Measurements from ENCODE around the gene ARHGEF37.
"Not testable (repeated sequence)": the region's sequence is repeated elsewhere in the genome, so short reads cannot be mapped to it uniquely, and the experiment has no call there.

The ARHGEF37 gene

DNA sequence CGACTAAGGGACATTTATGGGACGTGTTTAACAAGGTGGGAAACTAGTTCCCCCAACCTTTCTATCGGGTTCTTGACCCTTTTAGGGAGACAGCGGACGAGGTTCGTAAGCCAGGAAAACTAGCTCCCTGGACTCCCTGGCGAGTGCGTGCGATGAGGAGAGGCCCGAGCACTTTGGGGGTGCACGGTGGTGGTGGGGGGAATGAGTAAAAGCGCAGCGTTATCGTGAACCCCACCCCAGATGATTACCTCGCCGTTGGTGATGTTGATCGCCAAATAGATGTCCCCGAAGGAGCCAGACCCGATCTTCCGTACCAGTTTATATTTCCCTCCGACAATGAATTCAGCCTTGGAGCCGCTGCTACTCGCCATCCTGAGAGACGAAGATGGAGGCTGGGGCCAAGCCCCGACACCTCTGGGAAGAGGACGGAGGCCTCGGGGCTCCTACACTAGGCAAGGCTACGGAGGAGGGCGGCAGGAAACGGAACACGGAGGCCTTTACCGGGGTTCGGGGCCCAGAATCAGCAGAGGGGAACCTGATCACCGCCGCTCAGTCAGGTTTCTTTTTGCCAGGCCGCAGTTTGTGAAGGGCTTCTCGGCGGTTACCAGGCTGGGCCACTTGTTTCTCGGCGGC is 30.6 kb upstream of the ARHGEF37 start:
- Mint-ChIP-seq H3K27me3 (ENCODE audit: low read depth) (no peaks in the 10 kb centered on the region), H3K27ac (peak overlapping the region; percentile 99), H3K4me1 (ENCODE audit: low read depth) (peaks cover 21% of the 10 kb centered on the region), H3K36me3 (ENCODE audit: low read depth) (peaks cover 44% of the 10 kb centered on the region), H3K4me3 (peak overlapping the region; percentile 96), H3K9me3 (no peaks in the 10 kb centered on the region)
- no peak for DNase-seq (ENCODE audit: low spot score)

GRCh38 chr5:149551227-149552037 is 29.9 kb upstream of the ARHGEF37 start, which contains the start of gene CSNK1A1:
Gene CSNK1A1 (minus strand): TSS chr5:149551439. CDS start chr5:149550964, 475 bp downstream.
- Mint-ChIP-seq H3K27ac (peak within 1 kb of the TSS; percentile 99), H3K27me3 (ENCODE audit: low read depth) (no peaks in the 10 kb centered on the region), H3K4me3 (peak within 1 kb of the TSS; percentile 96), H3K36me3 (ENCODE audit: low read depth) (peaks cover 38% of the 10 kb centered on the region), H3K9me3 (no peaks in the 10 kb centered on the region), H3K4me1 (ENCODE audit: low read depth) (peaks cover 21% of the 10 kb centered on the region)
- peak; percentile 99 for DNase-seq (ENCODE audit: low spot score)

DNA sequence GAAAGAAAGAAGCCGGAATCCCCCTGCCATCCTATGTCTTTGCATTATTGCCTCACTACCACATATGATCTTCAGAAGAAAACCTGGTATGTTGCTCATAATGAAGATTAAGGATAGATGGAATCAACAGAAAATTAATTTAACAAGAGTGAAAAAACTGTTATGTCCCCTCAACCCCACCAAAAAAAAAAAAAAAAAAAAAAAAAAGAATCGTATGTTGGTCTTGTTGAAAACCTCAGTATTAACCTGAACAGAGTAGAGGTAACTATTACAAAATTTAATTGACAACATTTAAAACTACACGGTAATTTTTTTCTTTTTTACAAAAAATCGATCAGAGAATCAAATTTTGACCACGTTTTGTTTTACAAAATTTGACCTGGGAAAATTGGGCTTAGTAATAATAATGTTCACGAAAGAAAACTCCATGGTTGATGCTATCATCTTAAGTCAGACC is 29.2 kb upstream of the ARHGEF37 start:
- peaks cover 15% of the 10 kb centered on the region for H3K4me1 Mint-ChIP-seq (ENCODE audit: low read depth)
- no peaks in the 10 kb centered on the region for H3K9me3 Mint-ChIP-seq
- H3K36me3 Mint-ChIP-seq (ENCODE audit: low read depth), result peaks cover 32% of the 10 kb centered on the region
- DNase-seq (ENCODE audit: low spot score), result no peak
- no peaks in the 10 kb centered on the region for H3K27me3 Mint-ChIP-seq (ENCODE audit: low read depth)
- H3K4me3 Mint-ChIP-seq, result peak overlapping the region; percentile 96
- H3K27ac Mint-ChIP-seq, result peak overlapping the region; percentile 99

DNA sequence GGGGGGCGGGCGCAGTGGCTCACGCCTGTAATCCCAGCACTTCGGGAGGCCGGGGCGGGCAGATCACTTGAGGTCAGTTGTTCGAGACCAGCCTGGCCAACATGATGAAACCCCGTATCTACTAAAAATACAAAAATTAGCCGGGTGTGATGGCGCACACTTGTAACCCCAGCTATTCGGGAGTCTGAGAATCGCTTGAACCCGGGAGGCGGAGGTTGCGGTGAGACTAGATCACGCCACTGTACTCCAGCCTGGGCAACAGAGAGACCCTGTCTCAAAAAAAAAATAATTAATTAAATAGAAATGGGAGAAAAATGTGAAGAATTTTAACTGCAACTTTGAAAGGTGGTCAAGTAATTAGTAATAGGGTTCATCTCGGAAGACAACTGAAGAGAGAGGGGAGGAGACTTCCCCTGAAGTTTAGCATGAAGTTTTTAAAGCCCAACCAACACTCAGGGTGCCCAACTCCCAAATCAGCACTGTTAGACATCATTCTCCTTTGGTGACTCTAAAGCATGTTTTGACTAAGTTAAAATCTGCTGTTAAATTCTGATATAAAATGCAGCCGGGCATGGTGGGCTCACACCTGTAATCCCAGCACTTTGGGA is 28.6 kb upstream of the ARHGEF37 start:
- DNase-seq (ENCODE audit: low spot score), result no peak
- Mint-ChIP-seq H3K9me3 (no peaks in the 10 kb centered on the region), H3K27ac (no peak overlapping the region), H3K4me1 (ENCODE audit: low read depth) (peaks cover 11% of the 10 kb centered on the region), H3K27me3 (ENCODE audit: low read depth) (no peaks in the 10 kb centered on the region), H3K4me3 (peak overlapping the region; percentile 32), H3K36me3 (ENCODE audit: low read depth) (peaks cover 26% of the 10 kb centered on the region)

GRCh38 chr5:149559706-149560105 is 21.6 kb upstream of the ARHGEF37 start:
- Mint-ChIP-seq H3K4me1 (ENCODE audit: low read depth) (peaks cover 11% of the 10 kb centered on the region), H3K9me3 (no peaks in the 10 kb centered on the region), H3K36me3 (ENCODE audit: low read depth) (no peaks in the 10 kb centered on the region), H3K4me3 (no peak overlapping the region), H3K27me3 (ENCODE audit: low read depth) (no peaks in the 10 kb centered on the region), H3K27ac (no peak overlapping the region)
- no peak for DNase-seq (ENCODE audit: low spot score)

- Mint-ChIP-seq H3K9me3 (no peaks in the 10 kb centered on the region), H3K4me3 (no peak overlapping the region), H3K36me3 (ENCODE audit: low read depth) (no peaks in the 10 kb centered on the region), H3K4me1 (ENCODE audit: low read depth) (peaks cover 11% of the 10 kb centered on the region), H3K27ac (no peak overlapping the region), H3K27me3 (ENCODE audit: low read depth) (no peaks in the 10 kb centered on the region)
- DNase-seq (ENCODE audit: low spot score), result no peak
These were observed 19.4 kb upstream of the ARHGEF37 start for GRCh38 chr5:149561848-149562247.

DNA sequence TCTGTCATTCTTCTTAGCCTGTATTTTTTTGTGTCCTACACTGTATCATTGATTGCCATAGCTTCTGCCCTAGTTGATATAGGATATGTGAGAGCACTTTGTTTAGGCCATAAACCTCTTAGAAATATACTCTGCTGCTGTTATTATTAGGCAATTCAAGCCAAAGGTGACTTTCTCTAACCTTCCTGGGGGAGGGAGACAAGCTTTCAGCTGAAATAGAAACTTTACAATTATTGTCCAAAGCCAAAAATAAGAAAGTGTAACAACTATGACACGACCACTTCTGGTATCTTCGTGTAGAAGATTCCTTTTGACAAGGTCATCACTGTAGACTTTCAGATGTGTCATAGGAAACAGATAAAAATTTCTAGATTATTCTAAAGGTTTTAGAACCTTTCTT is 17.8 kb upstream of the ARHGEF37 start:
- no peaks in the 10 kb centered on the region for H3K36me3 Mint-ChIP-seq (ENCODE audit: low read depth)
- no peaks in the 10 kb centered on the region for H3K27me3 Mint-ChIP-seq (ENCODE audit: low read depth)
- peaks cover 11% of the 10 kb centered on the region for H3K4me1 Mint-ChIP-seq (ENCODE audit: low read depth)
- no peaks in the 10 kb centered on the region for H3K9me3 Mint-ChIP-seq
- DNase-seq (ENCODE audit: low spot score), result no peak
- H3K4me3 Mint-ChIP-seq, result no peak overlapping the region
- peak overlapping the region; percentile 5 for H3K27ac Mint-ChIP-seq

GRCh38 chr5:149564542-149565140 is 16.7 kb upstream of the ARHGEF37 start:
- not testable (repeated sequence) for H3K4me3 Mint-ChIP-seq; H3K27me3 Mint-ChIP-seq (ENCODE audit: low read depth); H3K27ac Mint-ChIP-seq; H3K36me3 Mint-ChIP-seq (ENCODE audit: low read depth); H3K9me3 Mint-ChIP-seq
- peaks cover 11% of the 10 kb centered on the region for H3K4me1 Mint-ChIP-seq (ENCODE audit: low read depth)
- DNase-seq (ENCODE audit: low spot score), result peak; percentile 12

DNA sequence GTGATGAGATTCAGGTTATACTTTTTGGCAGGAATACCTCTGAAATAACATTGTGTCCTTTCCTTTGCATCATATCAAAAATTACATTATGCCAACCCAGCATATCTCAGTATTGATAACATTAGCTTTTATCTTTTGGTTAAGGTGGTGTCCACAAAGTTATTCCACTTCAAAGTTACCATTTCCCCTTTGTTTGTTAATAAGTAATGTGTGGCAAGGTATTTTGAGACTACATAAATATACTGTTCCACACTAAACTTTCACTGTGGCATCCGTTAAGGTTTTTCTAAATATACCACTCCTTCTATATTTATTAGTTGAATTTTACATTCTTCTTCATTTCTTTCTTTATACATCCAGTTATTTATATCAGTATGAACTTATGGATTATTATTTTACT is 14.1 kb upstream of the ARHGEF37 start:
- no peaks in the 10 kb centered on the region for H3K9me3 Mint-ChIP-seq
- DNase-seq (ENCODE audit: low spot score), result no peak
- no peaks in the 10 kb centered on the region for H3K27me3 Mint-ChIP-seq (ENCODE audit: low read depth)
- H3K36me3 Mint-ChIP-seq (ENCODE audit: low read depth), result no peaks in the 10 kb centered on the region
- H3K4me1 Mint-ChIP-seq (ENCODE audit: low read depth), result peaks cover 6% of the 10 kb centered on the region
- no peak overlapping the region for H3K27ac Mint-ChIP-seq
- H3K4me3 Mint-ChIP-seq, result no peak overlapping the region

DNA sequence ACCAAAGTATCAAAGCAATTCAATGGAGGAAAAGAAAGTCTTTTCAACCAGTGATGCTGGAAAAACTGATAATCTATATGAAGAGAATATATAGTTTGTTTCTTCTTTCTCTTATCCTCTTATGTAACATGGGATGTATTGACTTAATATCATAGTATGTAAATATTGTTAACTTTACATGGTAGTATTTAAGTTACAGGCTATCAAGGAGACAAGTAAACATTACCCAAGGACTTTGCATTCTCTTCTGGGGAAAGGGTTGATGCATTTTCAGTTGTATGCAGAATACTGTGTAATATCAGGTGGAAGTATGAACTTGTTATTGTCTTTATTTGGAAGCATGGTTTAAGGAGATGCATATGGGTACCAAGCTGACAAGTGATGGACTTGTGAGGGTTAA is 9.1 kb upstream of the ARHGEF37 start:
- Mint-ChIP-seq H3K4me3 (no peak overlapping the region), H3K4me1 (ENCODE audit: low read depth) (peaks cover 13% of the 10 kb centered on the region), H3K27me3 (ENCODE audit: low read depth) (no peaks in the 10 kb centered on the region), H3K9me3 (no peaks in the 10 kb centered on the region), H3K36me3 (ENCODE audit: low read depth) (peaks cover 4% of the 10 kb centered on the region), H3K27ac (no peak overlapping the region)
- no peak for DNase-seq (ENCODE audit: low spot score)

- no peak for DNase-seq (ENCODE audit: low spot score)
These were observed 8.6 kb upstream of the ARHGEF37 start for GRCh38 chr5:149572576-149573231.

GRCh38 chr5:149575131-149575530 is 6.2 kb upstream of the ARHGEF37 start:
- H3K4me1 Mint-ChIP-seq (ENCODE audit: low read depth), result peaks cover 13% of the 10 kb centered on the region
- H3K27ac Mint-ChIP-seq, result no peak overlapping the region
- no peak overlapping the region for H3K4me3 Mint-ChIP-seq
- peaks cover 4% of the 10 kb centered on the region for H3K36me3 Mint-ChIP-seq (ENCODE audit: low read depth)
- H3K9me3 Mint-ChIP-seq, result no peaks in the 10 kb centered on the region
- H3K27me3 Mint-ChIP-seq (ENCODE audit: low read depth), result no peaks in the 10 kb centered on the region
- DNase-seq (ENCODE audit: low spot score), result no peak

More at GRCh38 chr5:149572576-149573231, 8.6 kb upstream of the ARHGEF37 start:
- Mint-ChIP-seq H3K4me1 (ENCODE audit: low read depth) (peaks cover 13% of the 10 kb centered on the region), H3K27ac (no peak overlapping the region), H3K9me3 (no peaks in the 10 kb centered on the region), H3K27me3 (ENCODE audit: low read depth) (no peaks in the 10 kb centered on the region), H3K4me3 (no peak overlapping the region), H3K36me3 (ENCODE audit: low read depth) (peaks cover 4% of the 10 kb centered on the region)

- Mint-ChIP-seq H3K27ac (peak overlapping the region; percentile 86), H3K27me3 (ENCODE audit: low read depth) (peaks cover 3% of the 10 kb centered on the region), H3K9me3 (no peaks in the 10 kb centered on the region), H3K36me3 (ENCODE audit: low read depth) (peaks cover 4% of the 10 kb centered on the region), H3K4me3 (peak overlapping the region; percentile 21), H3K4me1 (ENCODE audit: low read depth) (peaks cover 19% of the 10 kb centered on the region)
- peak; percentile 39 for DNase-seq (ENCODE audit: low spot score)
These were observed 5.3 kb upstream of the ARHGEF37 start for GRCh38 chr5:149576021-149576420.
